H1 (cell line): Measurements from ENCODE around the gene ODC1. TPM values are rescaled to one million over a fixed set of nuclear protein-coding genes. Genes with fewer than 3 reads are reported as not detected.

ENCODE experiments used
- GABPA ChIP-seq: IDR thresholded peaks from 2 replicates; pipeline ENCODE4 v1.6.1; 2011; ENCODE audit warnings: mild to moderate bottlenecking, low read length, moderate library complexity, borderline replicate concordance; ENCODE audit not compliant: insufficient read depth
- RFX5 ChIP-seq: IDR thresholded peaks from 2 replicates; pipeline ENCODE4 v1.6.1; 2011; ENCODE audit warnings: low read depth, low read length, improper control_type of control experiment, borderline replicate concordance
- polyA plus RNA-seq, 7 experiments: library from polyadenylated mRNA; depleted of rRNA in 3 of 7; stranded (reverse) in 5 of 7; unstranded in 2 of 7; fragments of >200 nt in 5 of 7; fragments of 200-250 nt in 2 of 7; gene quantifications; 1 replicate in 5 of 7; 2 replicates in 1 of 7; 4 replicates in 1 of 7; pipeline versions ENCODE4 v1.2.1 to v1.2.3, GENCODE V29; 2011 to 2013; ENCODE audit warnings: missing spikeins in 2 of 7, mixed read lengths in 2 of 7
- total RNA-seq: library from RNA; stranded (reverse); fragmentation: NEBNext Ultra II Directional; extraction: Animal tissue kit (Norgen Biotek cat#: 25700); gene quantifications from 2 replicates; pipeline ENCODE4 v1.2.1, GENCODE V29; 2021

Gene ODC1
- total and polyA plus RNA-seq, 2 of the 8 experiments (the other 6 are each of a cell fraction or from before 2014, with no cell fraction given): 57.2 to 76.7 TPM

DNA sequence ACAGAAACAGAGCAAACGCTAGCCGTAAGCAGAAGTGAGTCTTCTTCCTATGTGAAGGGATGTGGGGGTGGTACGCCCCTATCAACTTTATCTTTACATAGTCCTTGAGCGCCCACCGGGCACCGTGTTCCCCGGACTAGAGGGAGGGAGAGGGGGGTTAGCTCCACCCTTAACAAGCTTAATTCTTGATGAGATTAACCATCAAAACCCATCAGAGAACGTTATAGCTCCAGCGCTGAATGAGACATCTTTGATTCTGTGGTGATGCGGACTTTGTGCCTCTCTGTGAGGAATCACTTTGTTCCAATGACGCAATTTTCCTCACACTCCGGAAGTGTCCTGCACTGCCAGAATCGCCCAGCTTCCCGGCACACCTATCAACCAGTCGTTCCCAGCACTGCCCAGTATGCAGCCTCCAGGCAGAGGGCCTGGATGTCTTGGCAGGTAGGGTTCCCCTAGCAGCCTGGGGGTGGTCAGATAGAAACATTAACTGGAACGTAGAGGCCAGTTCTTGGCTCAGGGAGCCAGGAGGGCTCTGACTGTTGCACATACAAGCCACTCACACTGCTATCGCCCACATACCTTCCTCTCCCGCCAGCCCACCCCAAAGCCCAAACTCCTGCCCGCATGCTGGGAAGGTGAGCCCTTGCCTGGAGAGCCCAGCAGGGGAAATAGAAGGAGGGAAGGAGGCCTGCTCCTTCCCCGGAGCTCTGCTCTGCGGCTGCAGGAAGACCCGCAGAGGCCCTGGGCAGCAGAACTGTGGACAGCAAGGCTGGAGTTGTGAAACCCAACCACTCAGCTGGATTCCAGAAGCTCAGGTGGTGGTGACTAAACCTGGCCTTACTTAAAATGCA lies 1.9 kb upstream of the ODC1 start (continued):
- TF ChIP-seq RFX5: no peak
- TF ChIP-seq GABPA: no peak
